Stimulated activated CD8-positive, alpha-beta memory T cell treated with anti-CD3 and anti-CD28 coated beads, Interleukin-2, amount 100 ng/mL, for 48 hours (primary cell): ENCODE data around the gene ALOX15B.

ENCODE experiments used
- DNase-seq, 2 donors: peaks; one replicate each; pipeline ENCODE4 v3.0.0-alpha.2; 2020; ENCODE audit warnings: low read depth in 2 of 2

The ALOX15B gene

DNA sequence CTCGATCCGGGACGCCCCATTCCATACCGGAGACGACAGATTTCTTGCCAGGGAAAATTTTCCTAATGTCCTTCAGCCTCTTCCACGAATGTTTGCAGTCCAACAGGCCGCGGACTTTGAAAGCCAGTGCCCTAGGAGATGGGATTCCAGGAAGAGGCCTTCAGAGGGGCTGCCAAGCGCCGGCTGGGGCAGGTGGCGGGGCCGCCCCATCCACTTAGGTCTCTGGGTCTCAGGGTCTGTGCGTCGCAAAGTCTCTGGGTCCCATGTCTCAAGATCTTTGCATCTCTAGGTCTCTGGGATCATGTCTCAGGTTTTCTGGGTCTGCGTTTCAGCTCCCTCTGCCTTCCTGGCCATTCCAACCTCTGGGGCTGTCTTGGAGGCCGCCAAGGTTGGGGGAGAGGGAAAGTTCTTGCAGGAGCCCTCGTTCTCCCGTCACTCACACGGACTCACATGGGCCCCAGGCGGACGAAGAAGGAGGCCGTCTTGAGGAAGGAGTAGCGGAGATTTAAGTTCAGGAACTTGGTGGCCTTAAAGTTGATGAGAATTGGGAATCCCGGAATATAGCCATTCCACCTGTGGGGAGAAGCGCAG, 41.4 kb downstream of the ALOX15B start:
- DNase-seq, result no peak

- no peak for DNase-seq
Observed at GRCh38 chr17:8080799-8081219, 42.0 kb downstream of the ALOX15B start.

DNA sequence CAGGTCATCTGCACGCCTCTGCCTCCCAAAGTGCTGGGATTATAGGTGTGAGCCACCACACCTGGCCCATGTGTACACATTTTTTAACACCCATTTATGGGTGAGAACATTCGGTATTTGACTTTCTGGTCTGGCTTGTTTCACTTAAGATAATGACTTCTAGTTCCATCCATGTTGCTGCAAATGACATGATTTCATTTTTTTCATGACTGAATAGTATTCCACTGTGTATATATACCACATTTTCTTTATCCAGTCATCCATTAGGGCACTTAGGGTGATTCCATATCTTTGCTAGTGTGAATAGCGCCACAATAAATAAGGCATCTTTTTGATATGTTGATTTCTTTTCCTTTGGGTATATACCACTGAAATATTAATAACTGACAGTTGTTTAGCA, 43.0 kb downstream of the ALOX15B start:
- no peak for DNase-seq

DNA sequence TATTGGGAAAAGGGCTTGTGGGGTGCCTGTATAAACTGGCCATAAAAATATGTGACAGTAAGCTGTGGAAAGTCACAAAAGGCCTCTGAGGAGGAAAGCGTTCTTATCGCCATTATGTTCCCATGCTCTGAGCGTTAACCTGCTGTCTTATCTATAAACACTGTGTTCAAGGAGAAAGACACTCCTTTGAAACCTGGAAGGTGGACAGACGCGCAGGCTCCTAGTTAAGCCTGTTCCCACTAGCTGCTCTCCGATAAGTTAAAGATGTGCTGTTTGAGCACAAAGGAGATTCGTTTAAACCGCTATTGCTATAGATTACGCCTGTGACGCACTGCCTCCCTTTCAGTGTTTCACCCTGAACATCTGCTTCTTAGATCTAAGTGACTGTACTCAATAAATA, 43.4 kb downstream of the ALOX15B start:
- no peak for DNase-seq

- no peak for DNase-seq
Observed at GRCh38 chr17:8084250-8084649, 45.4 kb downstream of the ALOX15B start.

- DNase-seq, result no peak
Observed at GRCh38 chr17:8087075-8087951, 48.5 kb downstream of the ALOX15B start, which contains the start of gene ALOX12B. Gene ALOX12B (minus strand): TSS chr17:8087716. CDS start chr17:8087442, 274 bp downstream.

DNA sequence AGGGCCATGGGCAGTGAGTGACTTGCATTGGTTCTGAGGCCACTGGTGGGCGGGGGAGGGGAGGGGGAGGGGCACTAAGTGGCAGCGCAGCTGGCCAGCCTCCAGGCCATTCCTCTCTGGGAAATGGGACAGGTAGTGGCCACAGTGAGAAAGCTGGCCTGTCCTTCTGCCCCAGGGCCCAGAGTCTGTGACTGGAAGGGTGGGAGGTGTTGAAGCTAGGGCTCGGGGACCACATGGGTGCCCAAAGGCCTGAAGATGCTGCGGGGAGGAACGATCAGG, 49.0 kb downstream of the ALOX15B start:
- no peak for DNase-seq

GRCh38 chr17:8089728-8090127, 50.9 kb downstream of the ALOX15B start:
- DNase-seq, result no peak

GRCh38 chr17:8091033-8091687, 52.3 kb downstream of the ALOX15B start:
- no peak for DNase-seq

- DNase-seq, result no peak
Observed at GRCh38 chr17:8095361-8095760, 56.5 kb downstream of the ALOX15B start.

DNA sequence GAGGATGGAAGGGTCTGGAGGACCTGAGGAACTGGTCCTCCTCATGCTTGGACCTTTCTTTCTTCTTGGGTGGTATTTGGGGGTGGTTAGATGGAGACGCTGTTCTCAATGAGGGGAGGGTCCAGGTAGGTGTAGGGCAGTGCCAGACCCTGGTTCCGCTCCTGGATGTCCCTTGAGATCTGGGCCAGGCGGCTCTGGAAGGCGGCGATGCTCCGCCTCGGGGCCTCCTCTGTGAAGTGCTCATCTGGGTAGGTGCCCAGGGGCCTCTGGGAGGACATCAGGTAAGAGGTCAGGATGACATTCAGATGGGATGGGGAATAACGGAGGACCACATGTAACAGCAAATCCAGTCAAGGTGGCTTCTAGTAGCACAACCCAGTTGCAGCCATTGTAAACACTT, 57.7 kb downstream of the ALOX15B start:
- DNase-seq, result no peak
